B cell (primary cell): Measurements from ENCODE around the gene NADK2.

Experiments used
- EZH2 ChIP-seq: IDR thresholded peaks from 2 replicates; pipeline ENCODE4 v1.6.1; 2012; ENCODE audit warnings: borderline replicate concordance, low read depth, mild to moderate bottlenecking, moderate library complexity, low read length; ENCODE audit not compliant: insufficient read depth, poor library complexity, severe bottlenecking
- TF ChIP-seq, protein P1 (sequence below): fragments of 200-600 bp; IDR thresholded peaks from one replicate; pipeline ENCODE4 v1.8.0; 2022; ENCODE audit warnings: antibody characterized with exemption, mild to moderate bottlenecking

DNA sequence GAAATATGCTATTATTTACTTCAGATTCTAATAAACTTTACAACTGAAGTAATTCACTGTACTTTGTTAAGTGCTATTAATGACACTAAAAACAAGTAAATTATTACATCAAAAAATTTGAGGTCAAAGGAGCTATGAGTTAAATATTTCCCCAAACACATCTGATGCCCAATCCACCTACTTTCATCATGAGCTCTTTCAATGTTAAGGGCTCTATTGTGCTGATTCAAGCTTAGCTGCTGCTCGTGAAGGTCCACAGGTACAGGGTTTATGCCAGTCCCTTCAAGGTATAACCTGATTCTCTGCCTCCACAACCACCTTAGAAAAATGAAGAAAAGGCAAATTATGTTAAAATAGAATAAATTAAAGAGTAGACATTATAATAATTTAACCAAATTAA is 24.2 kb downstream of the NADK2 start:
- TF ChIP-seq, protein P1, sequence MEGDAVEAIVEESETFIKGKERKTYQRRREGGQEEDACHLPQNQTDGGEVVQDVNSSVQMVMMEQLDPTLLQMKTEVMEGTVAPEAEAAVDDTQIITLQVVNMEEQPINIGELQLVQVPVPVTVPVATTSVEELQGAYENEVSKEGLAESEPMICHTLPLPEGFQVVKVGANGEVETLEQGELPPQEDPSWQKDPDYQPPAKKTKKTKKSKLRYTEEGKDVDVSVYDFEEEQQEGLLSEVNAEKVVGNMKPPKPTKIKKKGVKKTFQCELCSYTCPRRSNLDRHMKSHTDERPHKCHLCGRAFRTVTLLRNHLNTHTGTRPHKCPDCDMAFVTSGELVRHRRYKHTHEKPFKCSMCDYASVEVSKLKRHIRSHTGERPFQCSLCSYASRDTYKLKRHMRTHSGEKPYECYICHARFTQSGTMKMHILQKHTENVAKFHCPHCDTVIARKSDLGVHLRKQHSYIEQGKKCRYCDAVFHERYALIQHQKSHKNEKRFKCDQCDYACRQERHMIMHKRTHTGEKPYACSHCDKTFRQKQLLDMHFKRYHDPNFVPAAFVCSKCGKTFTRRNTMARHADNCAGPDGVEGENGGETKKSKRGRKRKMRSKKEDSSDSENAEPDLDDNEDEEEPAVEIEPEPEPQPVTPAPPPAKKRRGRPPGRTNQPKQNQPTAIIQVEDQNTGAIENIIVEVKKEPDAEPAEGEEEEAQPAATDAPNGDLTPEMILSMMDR: no peak
- no peak for TF ChIP-seq EZH2
